Mesendoderm (in vitro differentiated cells): ENCODE results near the gene FRMD7.

Source experiments
- DNase-seq: peaks from one replicate; pipeline ENCODE4 v3.0.0; 2013
- H2AK5ac ChIP-seq: 2 replicates; pipeline ENCODE4 v1.6.1; 2013; ENCODE audit warnings: low read length, inconsistent platforms
- H2BK120ac ChIP-seq: 2 replicates; pipeline ENCODE4 v1.6.1; 2013; ENCODE audit warnings: low read depth, mild to moderate bottlenecking, low read length, moderate library complexity, mixed read lengths
- H2BK15ac ChIP-seq: replicated peaks from 2 replicates; pipeline ENCODE4 v1.6.1; 2013; ENCODE audit warnings: low read depth, mild to moderate bottlenecking, moderate library complexity
- H2BK5ac ChIP-seq: 2 replicates; pipeline ENCODE4 v1.6.1; 2013; ENCODE audit warnings: low read length, inconsistent platforms
- H3K18ac ChIP-seq: 2 replicates; pipeline ENCODE4 v1.6.1; 2013; ENCODE audit warnings: mild to moderate bottlenecking, low read length, mixed read lengths
- H3K23ac ChIP-seq: one replicate; pipeline ENCODE4 v1.6.1; 2013; ENCODE audit warnings: low read length
- H3K27ac ChIP-seq: 2 replicates; pipeline ENCODE4 v1.5.1; 2013; ENCODE audit warnings: low read depth, mild to moderate bottlenecking, inconsistent platforms, low read length, moderate library complexity
- H3K27me3 ChIP-seq: 2 replicates; pipeline ENCODE4 v1.6.1; 2013; ENCODE audit warnings: low read length, control low read depth, mild to moderate bottlenecking, inconsistent platforms; ENCODE audit not compliant: insufficient read depth, poor library complexity
- H3K36me3 ChIP-seq: 2 replicates; pipeline ENCODE4 v1.6.1; 2013; ENCODE audit warnings: low read length, inconsistent platforms; ENCODE audit not compliant: control insufficient read depth, insufficient read depth
- H3K4ac ChIP-seq: one replicate; pipeline ENCODE4 v1.6.1; 2013; ENCODE audit warnings: low read depth, mild to moderate bottlenecking, low read length, moderate library complexity
- H3K4me1 ChIP-seq: 2 replicates; pipeline ENCODE4 v1.6.1; 2013; ENCODE audit warnings: low read depth, low read length, inconsistent platforms; ENCODE audit not compliant: control insufficient read depth
- H3K4me2 ChIP-seq: 2 replicates; pipeline ENCODE4 v1.6.1; 2013; ENCODE audit warnings: low read length
- H3K4me3 ChIP-seq: 2 replicates; pipeline ENCODE4 v1.5.1; 2013; ENCODE audit warnings: mild to moderate bottlenecking, low read length
- H3K56ac ChIP-seq: one replicate; pipeline ENCODE4 v1.6.1; 2013; ENCODE audit warnings: low read length
- H3K79me1 ChIP-seq: 2 replicates; pipeline ENCODE4 v1.6.1; 2013; ENCODE audit warnings: low read length, inconsistent platforms
- H3K79me2 ChIP-seq: 2 replicates; pipeline ENCODE4 v1.6.1; 2013; ENCODE audit warnings: mild to moderate bottlenecking, low read length; ENCODE audit not compliant: control insufficient read depth, insufficient read depth
- H3K9ac ChIP-seq: 2 replicates; pipeline ENCODE4 v1.6.1; 2013; ENCODE audit warnings: low read length, inconsistent platforms
- H4K5ac ChIP-seq: one replicate; pipeline ENCODE4 v1.6.1; 2013; ENCODE audit warnings: low read length
- H4K8ac ChIP-seq: one replicate; pipeline ENCODE4 v1.6.1; 2013; ENCODE audit warnings: low read depth, mild to moderate bottlenecking, control low read depth, low read length, moderate library complexity
- WGBS: extraction: QIAGEN DNeasy Blood & Tissue Kit; methylation state at CpG from one replicate; pipeline ENCODE4 v1.1.7; 2013; ENCODE audit warnings: low lambda C conversion rate, missing lambda C conversion rate; ENCODE audit not compliant: insufficient coverage; ENCODE audit errors: extremely low coverage; 5-methylcytosine and 5-hydroxymethylcytosine counted together

The FRMD7 gene

GRCh38 chrX:132043977-132044376 is 83.8 kb downstream of the FRMD7 start:
- H3K27me3 ChIP-seq: no peaks in the 10 kb centered on the region
- H3K4me3 ChIP-seq: no peak overlapping the region
- no peak overlapping the region for H3K18ac ChIP-seq
- no peak overlapping the region for H3K56ac ChIP-seq
- H3K4me1 ChIP-seq: peaks cover 2% of the 10 kb centered on the region
- H2BK120ac ChIP-seq: no peak overlapping the region
- WGBS: no CpG with 5 or more reads among the region's 2 CpGs
- H3K79me1 ChIP-seq: no peaks in the 10 kb centered on the region
- no peak for DNase-seq
- no peak overlapping the region for H4K5ac ChIP-seq
- H3K27ac ChIP-seq: no peak overlapping the region
- H3K4ac ChIP-seq: no peak overlapping the region
- no peak overlapping the region for H2AK5ac ChIP-seq
- no peak overlapping the region for H2BK15ac ChIP-seq
- H3K36me3 ChIP-seq: no peaks in the 10 kb centered on the region
- H3K4me2 ChIP-seq: no peak overlapping the region
- H4K8ac ChIP-seq: no peak overlapping the region
- H2BK5ac ChIP-seq: no peak overlapping the region
- H3K9ac ChIP-seq: no peak overlapping the region
- H3K23ac ChIP-seq: no peak overlapping the region
- peaks cover 2% of the 10 kb centered on the region for H3K79me2 ChIP-seq

GRCh38 chrX:132041015-132041414 is 86.8 kb downstream of the FRMD7 start:
- H3K4me3 ChIP-seq: no peak overlapping the region
- H3K27me3 ChIP-seq: no peaks in the 10 kb centered on the region
- H3K18ac ChIP-seq: no peak overlapping the region
- H3K36me3 ChIP-seq: no peaks in the 10 kb centered on the region
- no peak overlapping the region for H3K9ac ChIP-seq
- H4K8ac ChIP-seq: no peak overlapping the region
- H3K79me1 ChIP-seq: no peaks in the 10 kb centered on the region
- H2AK5ac ChIP-seq: no peak overlapping the region
- H3K56ac ChIP-seq: no peak overlapping the region
- peaks cover 2% of the 10 kb centered on the region for H3K4me1 ChIP-seq
- H4K5ac ChIP-seq: no peak overlapping the region
- WGBS: no CpG with 5 or more reads among the region's 4 CpGs
- no peak overlapping the region for H3K4ac ChIP-seq
- no peak overlapping the region for H2BK5ac ChIP-seq
- no peak overlapping the region for H2BK15ac ChIP-seq
- peaks cover 6% of the 10 kb centered on the region for H3K79me2 ChIP-seq
- H3K27ac ChIP-seq: no peak overlapping the region
- H3K23ac ChIP-seq: no peak overlapping the region
- no peak overlapping the region for H3K4me2 ChIP-seq
- peak; percentile 58 for DNase-seq
- H2BK120ac ChIP-seq: no peak overlapping the region

DNA sequence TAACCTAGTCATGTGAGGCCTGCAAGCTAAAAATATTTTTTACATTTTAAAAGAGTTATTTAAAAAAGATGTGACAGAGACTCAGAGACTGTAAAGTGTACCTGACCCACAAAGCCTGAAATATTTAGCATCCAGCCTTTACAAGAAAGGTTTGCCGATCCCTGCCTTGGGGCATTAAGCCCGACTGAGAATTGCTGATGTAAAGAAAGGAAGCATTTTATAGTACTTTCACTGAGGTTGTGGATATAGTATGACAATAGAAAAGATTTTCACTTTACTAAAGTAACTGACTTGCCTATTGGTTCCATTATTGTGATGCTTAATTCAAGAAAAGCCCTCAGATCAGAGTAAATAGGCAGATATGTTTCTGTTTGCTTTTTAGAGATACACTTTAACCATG is 87.8 kb downstream of the FRMD7 start:
- DNase-seq: no peak
- H3K27ac ChIP-seq: no peak overlapping the region
- no CpG with 5 or more reads among the region's 2 CpGs for WGBS

DNA sequence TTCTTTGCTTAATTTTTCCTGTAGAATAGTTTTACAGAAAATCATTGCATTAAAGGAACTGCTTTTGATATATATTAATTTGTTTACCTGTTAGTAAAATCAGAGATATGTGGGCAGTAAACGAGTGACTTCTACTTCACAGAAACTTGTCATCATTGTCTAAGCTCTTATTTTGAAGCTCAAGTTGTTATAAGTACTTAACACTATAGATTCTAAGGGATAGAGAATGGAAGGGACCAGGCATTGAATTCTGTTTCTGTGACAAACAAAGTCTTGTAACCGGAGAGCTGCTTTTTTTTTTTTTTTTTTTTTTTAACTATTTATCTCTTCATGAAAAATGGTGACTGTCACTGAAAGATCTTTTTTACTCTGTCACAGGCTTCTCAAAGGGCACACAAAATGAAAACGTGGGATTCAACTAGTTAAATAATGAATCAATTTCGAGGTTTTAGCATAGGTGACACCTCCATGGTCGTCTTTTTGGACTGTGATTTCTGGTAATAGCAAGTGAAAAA is 90.3 kb downstream of the FRMD7 start:
- Histone ChIP-seq H4K8ac (no peak overlapping the region), H3K79me1 (no peaks in the 10 kb centered on the region), H3K18ac (no peak overlapping the region), H4K5ac (no peak overlapping the region), H2BK120ac (no peak overlapping the region), H3K4me3 (no peak overlapping the region), H3K79me2 (peaks cover 14% of the 10 kb centered on the region), H2BK15ac (no peak overlapping the region), H3K56ac (no peak overlapping the region), H3K4me1 (no peaks in the 10 kb centered on the region), H3K4me2 (no peak overlapping the region), H3K4ac (no peak overlapping the region), H2AK5ac (no peak overlapping the region), H2BK5ac (no peak overlapping the region), H3K36me3 (no peaks in the 10 kb centered on the region), H3K27me3 (no peaks in the 10 kb centered on the region), H3K27ac (no peak overlapping the region), H3K9ac (no peak overlapping the region), H3K23ac (no peak overlapping the region)
- no CpG with 5 or more reads among the region's 5 CpGs for WGBS
- peak; percentile 28 for DNase-seq

More for the DNA sequence above, 87.8 kb downstream of the FRMD7 start:
- H4K5ac ChIP-seq: no peak overlapping the region
- H3K18ac ChIP-seq: no peak overlapping the region
- H3K23ac ChIP-seq: no peak overlapping the region
- no peaks in the 10 kb centered on the region for H3K79me1 ChIP-seq
- H3K9ac ChIP-seq: no peak overlapping the region
- H2BK15ac ChIP-seq: no peak overlapping the region
- peaks cover 2% of the 10 kb centered on the region for H3K4me1 ChIP-seq
- no peaks in the 10 kb centered on the region for H3K36me3 ChIP-seq
- no peak overlapping the region for H3K4me2 ChIP-seq
- H3K56ac ChIP-seq: no peak overlapping the region
- peaks cover 8% of the 10 kb centered on the region for H3K79me2 ChIP-seq
- H2BK5ac ChIP-seq: no peak overlapping the region
- H3K4me3 ChIP-seq: no peak overlapping the region
- no peaks in the 10 kb centered on the region for H3K27me3 ChIP-seq
- no peak overlapping the region for H2AK5ac ChIP-seq
- H4K8ac ChIP-seq: no peak overlapping the region
- H2BK120ac ChIP-seq: no peak overlapping the region
- no peak overlapping the region for H3K4ac ChIP-seq

DNA sequence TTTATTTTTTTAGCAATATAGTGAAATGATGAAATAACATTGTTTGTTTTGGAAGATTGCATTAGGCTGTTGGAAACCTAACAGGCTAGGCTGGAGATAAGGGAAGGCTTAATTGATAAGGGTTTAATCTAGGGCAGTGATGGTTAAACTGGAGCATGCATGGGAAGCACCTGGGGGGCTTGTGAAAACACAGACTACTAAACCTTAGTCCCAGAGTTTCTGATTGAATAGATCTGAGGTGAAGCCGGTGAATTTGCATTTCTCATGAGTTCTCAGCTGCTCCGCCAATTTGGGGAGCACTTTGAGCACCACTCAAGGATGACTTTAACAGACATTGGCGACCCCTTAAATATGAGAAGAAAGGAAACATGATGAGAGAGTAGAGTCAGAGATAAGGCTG is 93.2 kb downstream of the FRMD7 start:
- WGBS: no CpG with 5 or more reads among the region's 3 CpGs
- Histone ChIP-seq H2BK15ac (no peak overlapping the region), H2BK5ac (no peak overlapping the region), H3K9ac (no peak overlapping the region), H3K36me3 (no peaks in the 10 kb centered on the region), H2AK5ac (no peak overlapping the region), H3K56ac (no peak overlapping the region), H3K4ac (no peak overlapping the region), H3K79me2 (peaks cover 28% of the 10 kb centered on the region), H3K4me3 (no peak overlapping the region), H3K27ac (peak overlapping the region; percentile 63), H3K23ac (no peak overlapping the region), H3K18ac (no peak overlapping the region), H4K5ac (no peak overlapping the region), H3K27me3 (no peaks in the 10 kb centered on the region), H3K4me1 (no peaks in the 10 kb centered on the region), H3K4me2 (no peak overlapping the region), H2BK120ac (no peak overlapping the region), H4K8ac (no peak overlapping the region), H3K79me1 (no peaks in the 10 kb centered on the region)
- DNase-seq: peak; percentile 63

DNA sequence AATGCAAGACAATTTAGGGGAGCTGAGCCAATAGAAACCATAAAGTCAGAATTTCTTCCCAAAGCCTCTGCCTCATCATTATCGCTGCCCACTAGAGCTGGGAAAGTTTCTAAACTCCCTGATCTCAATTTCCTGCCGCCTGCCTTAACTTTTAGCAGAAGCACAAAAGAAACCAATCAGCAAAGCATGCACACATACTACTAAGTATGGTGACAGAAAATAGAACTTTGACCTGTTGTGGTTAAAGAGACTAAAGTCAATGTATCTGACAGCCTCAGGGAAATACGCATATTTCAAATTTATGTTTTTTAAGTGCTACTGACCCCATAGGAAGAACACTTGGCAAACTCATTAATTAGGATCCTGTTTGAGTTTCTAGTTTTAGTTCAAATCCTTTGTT is 94.7 kb downstream of the FRMD7 start:
- H3K36me3 ChIP-seq: no peaks in the 10 kb centered on the region
- no peak overlapping the region for H3K4me2 ChIP-seq
- no peak overlapping the region for H3K9ac ChIP-seq
- H3K27me3 ChIP-seq: no peaks in the 10 kb centered on the region
- no peak overlapping the region for H2BK120ac ChIP-seq
- no peak overlapping the region for H2BK15ac ChIP-seq
- H4K8ac ChIP-seq: no peak overlapping the region
- peaks cover 4% of the 10 kb centered on the region for H3K4me1 ChIP-seq
- H2BK5ac ChIP-seq: no peak overlapping the region
- no peak overlapping the region for H3K4me3 ChIP-seq
- H3K27ac ChIP-seq: no peak overlapping the region
- WGBS: no CpG with 5 or more reads among the region's 3 CpGs
- H3K56ac ChIP-seq: no peak overlapping the region
- H3K79me1 ChIP-seq: no peaks in the 10 kb centered on the region
- no peak overlapping the region for H3K18ac ChIP-seq
- H3K4ac ChIP-seq: no peak overlapping the region
- peaks cover 40% of the 10 kb centered on the region for H3K79me2 ChIP-seq
- no peak for DNase-seq
- no peak overlapping the region for H4K5ac ChIP-seq
- H2AK5ac ChIP-seq: no peak overlapping the region
- H3K23ac ChIP-seq: no peak overlapping the region
